Body of pancreas (tissue), 4 donors: ENCODE measurements around the gene SEC62. TPM values are rescaled to one million over a fixed set of nuclear protein-coding genes. Genes with fewer than 3 reads are reported as not detected.

Experiments
- ATAC-seq: fragments of 150-250 bp; one replicate; pipeline ENCODE4 v1.9.1; 2016
- DNase-seq, 4 donors: peaks; one replicate each; pipeline ENCODE4 v3.0.0-alpha.2; 2019
- H3K27ac ChIP-seq, 4 donors: fragments of 200-600 bp; sonication (generic); 1 replicate in 3 of 4; 2 replicates in 1 of 4; pipeline versions ENCODE4 v1.5.1 to v1.6.1; 2016 to 2019; ENCODE audit warnings: mild to moderate bottlenecking in 1 of 4, mixed read lengths in 1 of 4, moderate library complexity in 1 of 4
- H3K27me3 ChIP-seq, 2 donors: fragments of 200-600 bp; sonication (generic); one replicate each; pipeline ENCODE4 v1.6.0; 2016; ENCODE audit warnings: mild to moderate bottlenecking in 1 of 2
- H3K36me3 ChIP-seq, 2 donors: fragments of 200-600 bp; sonication (generic); replicated peaks in 1 of 2; 2 replicates each; pipeline ENCODE4 v1.5.1; 2016; ENCODE audit warnings: low read depth in 2 of 2; ENCODE audit not compliant: insufficient read depth in 1 of 2
- H3K4me1 ChIP-seq: fragments of 200-600 bp; sonication (generic); one replicate; pipeline ENCODE4 v1.6.0; 2016
- H3K4me3 ChIP-seq, 2 donors: fragments of 200-600 bp; sonication (generic); 1 replicate in 1 of 2; 2 replicates in 1 of 2; pipeline ENCODE4 v1.5.1; 2016 to 2019
- H3K9me3 ChIP-seq, 3 donors: fragments of 200-600 bp; sonication (generic); 1 replicate in 2 of 3; 2 replicates in 1 of 3; pipeline ENCODE4 v1.5.1; 2016
- POLR2A ChIP-seq, 3 donors: fragments of 450-650 bp; IDR thresholded peaks; one replicate each; pipeline ENCODE4 v1.6.1; 2016; ENCODE audit warnings: antibody characterized with exemption in 3 of 3, mild to moderate bottlenecking in 2 of 3
- WGBS, 2 donors: methylation state at CpG; one replicate each; pipeline ENCODE4 v1.1.5; 2017; 5-methylcytosine and 5-hydroxymethylcytosine counted together
- intact Hi-C: fragments of 100-400 bp; cut with DNase I; formaldehyde crosslinking; loops from one replicate; pipeline ENCODE4 v1.15.1; 2023
- total RNA-seq, 2 donors: library from RNA; depleted of rRNA; stranded (reverse); fragments of >200 nt; gene quantifications; one replicate each; pipeline ENCODE4 v1.1.0, GENCODE V29; 2016
- TF ChIP-seq, protein P1 (sequence below), 7 experiments: fragments of 450-650 bp in 4 of 7; fragments of 200-600 bp in 3 of 7; sonication (generic) in 3 of 7; IDR thresholded peaks; one replicate each; pipeline ENCODE4 v1.5.1; 2016 to 2019; ENCODE audit warnings: antibody characterized with exemption in 7 of 7

SEC62 gene
- total RNA-seq, 2 donors from 2014 or later = 30.9 to 31.0 TPM

DNA sequence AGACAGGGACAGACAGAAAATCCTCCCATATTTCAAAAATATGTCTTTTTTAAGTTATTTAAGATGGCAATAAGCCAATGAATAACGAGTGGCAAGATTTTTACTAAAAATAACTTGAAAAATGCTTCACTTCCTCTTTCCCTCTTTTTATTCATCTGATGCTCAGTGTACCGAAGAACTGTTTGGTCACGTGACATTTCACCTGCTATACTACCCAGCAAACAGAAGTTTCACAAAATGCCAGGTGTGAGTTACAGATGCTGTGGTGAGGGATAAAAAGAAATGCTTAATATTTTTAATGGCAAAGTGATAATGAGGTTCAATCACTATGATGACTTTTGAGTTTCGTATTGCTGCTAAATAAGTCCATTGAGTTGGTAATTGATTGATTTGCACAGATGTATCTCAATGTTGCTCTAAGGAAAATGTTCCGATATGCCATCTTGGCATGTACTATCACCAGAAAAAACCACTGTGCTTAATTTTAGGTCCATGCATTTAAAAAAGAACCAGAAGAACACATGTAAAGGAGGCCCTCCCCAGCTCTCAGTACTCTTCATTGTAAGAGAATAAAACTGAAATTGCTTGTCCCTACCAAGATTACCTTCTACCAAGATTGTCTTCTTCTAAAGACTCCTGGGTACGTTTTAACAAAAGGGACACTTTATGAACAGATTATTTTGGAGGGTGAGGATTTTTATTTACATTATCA is 26.0 kb upstream of the SEC62 start:
- TF ChIP-seq, protein P1, sequence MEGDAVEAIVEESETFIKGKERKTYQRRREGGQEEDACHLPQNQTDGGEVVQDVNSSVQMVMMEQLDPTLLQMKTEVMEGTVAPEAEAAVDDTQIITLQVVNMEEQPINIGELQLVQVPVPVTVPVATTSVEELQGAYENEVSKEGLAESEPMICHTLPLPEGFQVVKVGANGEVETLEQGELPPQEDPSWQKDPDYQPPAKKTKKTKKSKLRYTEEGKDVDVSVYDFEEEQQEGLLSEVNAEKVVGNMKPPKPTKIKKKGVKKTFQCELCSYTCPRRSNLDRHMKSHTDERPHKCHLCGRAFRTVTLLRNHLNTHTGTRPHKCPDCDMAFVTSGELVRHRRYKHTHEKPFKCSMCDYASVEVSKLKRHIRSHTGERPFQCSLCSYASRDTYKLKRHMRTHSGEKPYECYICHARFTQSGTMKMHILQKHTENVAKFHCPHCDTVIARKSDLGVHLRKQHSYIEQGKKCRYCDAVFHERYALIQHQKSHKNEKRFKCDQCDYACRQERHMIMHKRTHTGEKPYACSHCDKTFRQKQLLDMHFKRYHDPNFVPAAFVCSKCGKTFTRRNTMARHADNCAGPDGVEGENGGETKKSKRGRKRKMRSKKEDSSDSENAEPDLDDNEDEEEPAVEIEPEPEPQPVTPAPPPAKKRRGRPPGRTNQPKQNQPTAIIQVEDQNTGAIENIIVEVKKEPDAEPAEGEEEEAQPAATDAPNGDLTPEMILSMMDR (IDR thresholded peaks at IDR 0.05) = no peak
- TF ChIP-seq POLR2A (IDR thresholded peaks at IDR 0.05) = no peak
- ATAC-seq = no peak
- 41 to 49% methylated on average over 6 of the region's 6 CpGs for WGBS, 2 donors
- H3K4me3 ChIP-seq = no peak overlapping the region
- intact Hi-C loops = no loop called here
- no peaks in the 10 kb centered on the region for H3K9me3 ChIP-seq
- no peaks in the 10 kb centered on the region for H3K27me3 ChIP-seq
- H3K36me3 ChIP-seq = no peaks in the 10 kb centered on the region
- H3K4me1 ChIP-seq = no peaks in the 10 kb centered on the region
- no peak overlapping the region for H3K27ac ChIP-seq
- no peak for DNase-seq

DNA sequence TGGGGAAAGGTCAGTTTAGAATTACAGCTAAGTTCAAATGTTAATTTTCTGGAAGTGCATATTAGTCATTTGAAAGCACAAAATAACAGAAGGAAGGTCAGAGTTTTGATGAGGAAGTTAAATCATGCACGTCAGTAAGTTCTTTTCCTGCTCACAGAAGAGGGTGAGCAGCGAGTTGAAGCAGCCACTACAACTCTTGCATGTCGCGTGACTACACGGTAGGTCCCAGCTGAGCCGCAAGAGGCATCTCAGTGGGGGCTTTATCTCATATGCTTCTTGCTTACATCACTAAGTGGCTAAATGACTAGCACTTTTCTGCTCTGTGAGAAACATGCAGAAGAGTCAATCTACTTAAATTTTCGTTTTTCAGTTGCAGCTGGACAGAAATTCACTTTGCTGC is 21.3 kb upstream of the SEC62 start:
- H3K4me3 ChIP-seq = no peak overlapping the region
- no peaks in the 10 kb centered on the region for H3K36me3 ChIP-seq
- peaks cover 11% of the 10 kb centered on the region for H3K4me1 ChIP-seq
- no peaks in the 10 kb centered on the region for H3K27me3 ChIP-seq
- intact Hi-C loops = no loop called here
- ATAC-seq (no peak), DNase-seq (peak in 1 of 4 donors; percentile 62)
- TF ChIP-seq, protein P1 (IDR thresholded peaks at IDR 0.05) = no peak
- TF ChIP-seq POLR2A (IDR thresholded peaks at IDR 0.05) = no peak
- 71 to 74% methylated on average over 7 of the region's 7 CpGs for WGBS, 2 donors
- no peaks in the 10 kb centered on the region for H3K9me3 ChIP-seq
- peak overlapping the region in 1 of 4 donors; percentile 28 for H3K27ac ChIP-seq

DNA sequence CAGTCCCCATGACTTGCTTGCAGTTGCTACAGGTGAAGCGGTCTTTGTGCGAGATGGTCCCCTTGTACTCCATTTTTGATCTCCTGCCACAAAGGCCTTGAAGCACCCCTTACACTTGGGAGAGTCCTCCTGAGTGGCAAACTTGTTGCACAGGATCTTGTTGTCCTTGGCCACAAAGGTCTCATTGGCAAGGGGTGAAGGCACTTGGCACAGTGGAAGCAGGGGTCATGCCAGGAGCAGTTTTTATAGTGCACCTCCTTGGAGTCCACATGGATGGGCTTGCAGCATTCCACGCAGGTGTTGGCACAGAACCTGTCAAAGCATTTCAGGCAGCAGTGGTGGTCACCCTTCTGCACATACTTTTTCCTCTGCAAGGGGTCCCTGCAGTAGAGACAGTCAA is 20.3 kb upstream of the SEC62 start:
- 97 to 100% methylated on average over 2 to 3 of the region's 3 CpGs for WGBS, 2 donors
- ATAC-seq (no peak), DNase-seq (no peak)
- Histone ChIP-seq H3K36me3 (no peaks in the 10 kb centered on the region), H3K4me1 (peaks cover 11% of the 10 kb centered on the region), H3K4me3 (no peak overlapping the region), H3K9me3 (no peaks in the 10 kb centered on the region), H3K27ac (no peak overlapping the region), H3K27me3 (no peaks in the 10 kb centered on the region)
- intact Hi-C loops = no loop called here
- no peak for TF ChIP-seq POLR2A (IDR thresholded peaks at IDR 0.05)
- TF ChIP-seq, protein P1 (IDR thresholded peaks at IDR 0.05) = no peak

GRCh38 chr3:169948559-169949448 is 17.8 kb upstream of the SEC62 start:
- TF ChIP-seq, protein P1 (IDR thresholded peaks at IDR 0.05) = no peak
- no peak overlapping the region for H3K27ac ChIP-seq
- peaks cover 11% of the 10 kb centered on the region for H3K4me1 ChIP-seq
- ATAC-seq = no peak
- no peaks in the 10 kb centered on the region for H3K27me3 ChIP-seq
- H3K9me3 ChIP-seq = no peaks in the 10 kb centered on the region
- no peaks in the 10 kb centered on the region for H3K36me3 ChIP-seq
- intact Hi-C loops = no loop called here
- no peak for DNase-seq
- H3K4me3 ChIP-seq = no peak overlapping the region
- WGBS, 2 donors = 14 to 15% methylated on average over 2 of the region's 2 CpGs
